ENCODE measurements around the gene NXPH4. TPM values are rescaled to one million over a fixed set of nuclear protein-coding genes. Genes with fewer than 3 reads are reported as not detected.

The NXPH4 gene
- total RNA-seq, 1 experiment from 2014 or later, result 20.0 TPM

DNA sequence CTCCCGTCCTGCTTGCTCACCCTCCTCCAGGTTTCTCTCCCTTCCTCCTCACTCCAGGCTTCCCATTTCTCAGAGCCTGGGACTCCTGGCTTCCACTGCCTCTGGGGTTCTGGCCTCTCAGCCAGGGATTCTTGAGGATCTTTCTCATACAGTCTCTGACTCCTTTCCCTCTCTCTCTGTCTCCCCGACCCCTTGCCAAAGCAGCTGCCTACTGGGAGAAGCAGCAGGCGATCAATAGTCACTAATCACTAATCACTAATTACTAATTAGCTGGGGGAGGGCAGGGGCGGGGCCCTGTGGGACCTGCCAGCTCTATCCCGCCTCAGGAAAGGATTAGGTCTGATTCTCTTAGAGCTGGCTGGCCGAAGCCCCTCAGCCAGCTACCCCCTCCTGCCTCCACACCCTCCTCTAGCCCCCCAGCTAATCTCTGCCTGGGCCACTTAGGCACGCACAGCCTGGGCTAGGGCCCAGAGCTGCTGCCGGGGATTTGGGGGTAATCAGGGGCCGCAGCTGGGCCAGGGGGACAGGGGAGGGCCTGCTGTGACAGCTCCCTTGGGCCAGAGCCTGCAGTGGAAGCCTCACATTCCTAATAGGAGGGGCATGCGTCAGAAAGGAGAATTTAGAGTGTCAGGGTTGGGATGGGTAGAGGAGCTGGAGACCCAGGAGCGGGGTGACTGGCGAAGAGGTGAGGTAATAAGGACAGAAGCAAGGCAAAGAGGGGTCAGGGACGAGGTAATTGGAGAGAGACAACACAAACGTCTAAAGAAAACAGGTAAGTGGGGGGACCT is 2.8 kb downstream of the NXPH4 start:
- Histone ChIP-seq H4K20me1 (ENCODE audit: insufficient read depth) (no peaks in the 10 kb centered on the region), H3K9me3 (ENCODE audit: control insufficient read depth in 1 of 2, insufficient read depth in 1 of 2, low read depth in 1 of 2, low read length in 2 of 2) (no peaks in the 10 kb centered on the region), H2AFZ (ENCODE audit: low read depth, low read length, poor library complexity, severe bottlenecking) (no peak overlapping the region), H3K9ac (ENCODE audit: low read length) (no peak overlapping the region), H3K36me3 (ENCODE audit: control insufficient read depth in 1 of 2, insufficient read depth in 2 of 2, low read length in 2 of 2) (no peaks in the 10 kb centered on the region), H3K79me2 (ENCODE audit: insufficient read depth, low read length) (no peaks in the 10 kb centered on the region), H3K4me1 (ENCODE audit: control insufficient read depth in 1 of 2, insufficient read depth in 2 of 2, low read length in 2 of 2) (peaks cover 6 to 34% of the 10 kb centered on the region in 2 experiments; a peak in 3 of 4 replicates), H3K4me2 (ENCODE audit: low read length) (no peak overlapping the region), H3K27ac (ENCODE audit: low read depth, low read length) (no peak overlapping the region), H3K27me3 (ENCODE audit: insufficient read depth, low read length) (no peaks in the 10 kb centered on the region), H3K9me2 (ENCODE audit: insufficient read depth) (no peaks in the 10 kb centered on the region), H3K4me3 (replicated peaks in 1 of 2; ENCODE audit: low read depth in 1 of 2, low read length in 2 of 2) (no peak overlapping the region)
- BruUV-seq (replicated peaks), result no TSS peak
- DNase-seq (ENCODE audit: low read depth, low spot score), result no peak
- CTCF ChIA-PET, result interaction anchor here (1.2 kb wide), 1 partner anchor 21 kb away, joined by 3 read pairs; no protein-coding TSS in a partner anchor
- intact Hi-C loops (cut with micrococcal nuclease), result no loop called here
- no peak for ATAC-seq
- RAD21 ChIA-PET (ENCODE audit: low non-redundant PET in 1 of 2, low total read pairs in 2 of 2, uncharacterized antibody in 2 of 2, unreplicated experiment in 2 of 2), result no interaction called here
- POLR2A ChIA-PET, result no interaction called here
- TF ChIP-seq SP1 (IDR thresholded peaks at IDR 0.05; ENCODE audit: low read depth) (no peak), CTCF (IDR thresholded peaks at IDR 0.05 in 2 of 3, conservative IDR thresholded peaks at IDR 0.05 in 1 of 3; ENCODE audit: borderline replicate concordance in 1 of 3, insufficient read depth in 1 of 3, low read depth in 2 of 3, low read length in 2 of 3) (no peak), SIN3A (IDR thresholded peaks at IDR 0.05; ENCODE audit: low read depth) (no peak), ZBTB33 (IDR thresholded peaks at IDR 0.05; ENCODE audit: extremely low read depth, insufficient replicate concordance, low read length) (no peak), EZH2phosphoT487 (IDR thresholded peaks at IDR 0.05; ENCODE audit: borderline replicate concordance) (no peak), CEBPB (IDR thresholded peaks at IDR 0.05; ENCODE audit: low read depth) (no peak), EGR1 (IDR thresholded peaks at IDR 0.05; ENCODE audit: low read depth) (no peak), ZFX (IDR thresholded peaks at IDR 0.05) (no peak), POLR2A (IDR thresholded peaks at IDR 0.05; ENCODE audit: borderline replicate concordance, extremely low read depth, insufficient read depth, insufficient read length) (no peak), ELF1 (IDR thresholded peaks at IDR 0.05; ENCODE audit: borderline replicate concordance, low read depth) (no peak), ZNF274 (IDR thresholded peaks at IDR 0.05; ENCODE audit: low read depth, low read length) (no peak), YY1 (IDR thresholded peaks at IDR 0.05; ENCODE audit: extremely low read depth, insufficient replicate concordance, low read depth, low read length) (no peak), EZH2 (IDR thresholded peaks at IDR 0.05) (no peak), POLR2AphosphoS5 (IDR thresholded peaks at IDR 0.05; ENCODE audit: low read depth, low read length) (no peak), SRF (IDR thresholded peaks at IDR 0.05; ENCODE audit: low read depth) (no peak), ATF3 (IDR thresholded peaks at IDR 0.05) (no peak), TCF7L2 (IDR thresholded peaks at IDR 0.05; ENCODE audit: borderline replicate concordance, extremely low read depth, insufficient read depth, insufficient read length) (no peak), FOSL1 (IDR thresholded peaks at IDR 0.05; ENCODE audit: low read depth) (no peak)
- TF ChIP-seq, protein P1, sequence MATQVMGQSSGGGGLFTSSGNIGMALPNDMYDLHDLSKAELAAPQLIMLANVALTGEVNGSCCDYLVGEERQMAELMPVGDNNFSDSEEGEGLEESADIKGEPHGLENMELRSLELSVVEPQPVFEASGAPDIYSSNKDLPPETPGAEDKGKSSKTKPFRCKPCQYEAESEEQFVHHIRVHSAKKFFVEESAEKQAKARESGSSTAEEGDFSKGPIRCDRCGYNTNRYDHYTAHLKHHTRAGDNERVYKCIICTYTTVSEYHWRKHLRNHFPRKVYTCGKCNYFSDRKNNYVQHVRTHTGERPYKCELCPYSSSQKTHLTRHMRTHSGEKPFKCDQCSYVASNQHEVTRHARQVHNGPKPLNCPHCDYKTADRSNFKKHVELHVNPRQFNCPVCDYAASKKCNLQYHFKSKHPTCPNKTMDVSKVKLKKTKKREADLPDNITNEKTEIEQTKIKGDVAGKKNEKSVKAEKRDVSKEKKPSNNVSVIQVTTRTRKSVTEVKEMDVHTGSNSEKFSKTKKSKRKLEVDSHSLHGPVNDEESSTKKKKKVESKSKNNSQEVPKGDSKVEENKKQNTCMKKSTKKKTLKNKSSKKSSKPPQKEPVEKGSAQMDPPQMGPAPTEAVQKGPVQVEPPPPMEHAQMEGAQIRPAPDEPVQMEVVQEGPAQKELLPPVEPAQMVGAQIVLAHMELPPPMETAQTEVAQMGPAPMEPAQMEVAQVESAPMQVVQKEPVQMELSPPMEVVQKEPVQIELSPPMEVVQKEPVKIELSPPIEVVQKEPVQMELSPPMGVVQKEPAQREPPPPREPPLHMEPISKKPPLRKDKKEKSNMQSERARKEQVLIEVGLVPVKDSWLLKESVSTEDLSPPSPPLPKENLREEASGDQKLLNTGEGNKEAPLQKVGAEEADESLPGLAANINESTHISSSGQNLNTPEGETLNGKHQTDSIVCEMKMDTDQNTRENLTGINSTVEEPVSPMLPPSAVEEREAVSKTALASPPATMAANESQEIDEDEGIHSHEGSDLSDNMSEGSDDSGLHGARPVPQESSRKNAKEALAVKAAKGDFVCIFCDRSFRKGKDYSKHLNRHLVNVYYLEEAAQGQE (IDR thresholded peaks at IDR 0.05; ENCODE audit: low read depth), result no peak

Measured in HCT116 (cell line).